ENCODE measurements around the gene NUP93. TPM values are rescaled to one million over a fixed set of nuclear protein-coding genes. Genes with fewer than 3 reads are reported as not detected.

NUP93 gene
- total RNA-seq, 1 experiment from 2014 or later: 165 TPM

DNA sequence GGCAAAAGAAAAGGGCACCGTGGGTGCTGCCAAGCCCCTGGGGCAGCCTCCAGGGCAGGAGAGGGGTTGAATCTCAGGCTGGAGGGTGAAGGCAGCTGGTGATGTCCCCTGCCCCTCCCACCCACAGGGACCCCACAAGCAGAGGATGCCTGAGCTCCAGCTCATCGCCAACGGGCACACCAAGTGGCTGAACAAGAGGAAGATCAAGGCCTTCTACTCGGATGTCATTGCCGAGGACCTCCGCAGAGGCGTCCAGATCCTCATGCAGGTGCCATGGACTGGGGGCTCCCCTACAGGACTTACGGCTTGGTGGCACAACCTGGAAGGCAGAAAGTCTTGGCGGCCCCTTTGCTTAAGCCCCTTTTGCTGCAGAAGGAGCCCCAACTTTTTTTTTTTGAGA lies 156.9 kb downstream of the NUP93 start:
- no peak overlapping the region for H2BK15ac ChIP-seq (ENCODE audit: low read depth, low read length)
- H2AK5ac ChIP-seq (ENCODE audit: insufficient read length, low read length): no peak overlapping the region
- H4K20me1 ChIP-seq (ENCODE audit: control insufficient read depth, insufficient read depth, insufficient read length): no peaks in the 10 kb centered on the region
- H3T11ph ChIP-seq (ENCODE audit: low read length): no peak overlapping the region
- TF ChIP-seq, protein P1, sequence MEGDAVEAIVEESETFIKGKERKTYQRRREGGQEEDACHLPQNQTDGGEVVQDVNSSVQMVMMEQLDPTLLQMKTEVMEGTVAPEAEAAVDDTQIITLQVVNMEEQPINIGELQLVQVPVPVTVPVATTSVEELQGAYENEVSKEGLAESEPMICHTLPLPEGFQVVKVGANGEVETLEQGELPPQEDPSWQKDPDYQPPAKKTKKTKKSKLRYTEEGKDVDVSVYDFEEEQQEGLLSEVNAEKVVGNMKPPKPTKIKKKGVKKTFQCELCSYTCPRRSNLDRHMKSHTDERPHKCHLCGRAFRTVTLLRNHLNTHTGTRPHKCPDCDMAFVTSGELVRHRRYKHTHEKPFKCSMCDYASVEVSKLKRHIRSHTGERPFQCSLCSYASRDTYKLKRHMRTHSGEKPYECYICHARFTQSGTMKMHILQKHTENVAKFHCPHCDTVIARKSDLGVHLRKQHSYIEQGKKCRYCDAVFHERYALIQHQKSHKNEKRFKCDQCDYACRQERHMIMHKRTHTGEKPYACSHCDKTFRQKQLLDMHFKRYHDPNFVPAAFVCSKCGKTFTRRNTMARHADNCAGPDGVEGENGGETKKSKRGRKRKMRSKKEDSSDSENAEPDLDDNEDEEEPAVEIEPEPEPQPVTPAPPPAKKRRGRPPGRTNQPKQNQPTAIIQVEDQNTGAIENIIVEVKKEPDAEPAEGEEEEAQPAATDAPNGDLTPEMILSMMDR (conservative IDR thresholded peaks at IDR 0.05): no peak
- no peak overlapping the region for H3K27ac ChIP-seq (ENCODE audit: insufficient read length, low read depth, low read length)
- H3K4me2 ChIP-seq (ENCODE audit: insufficient read depth, insufficient read length, low read length): no peak overlapping the region
- no peak for DNase-seq
- Mint-ChIP-seq H3K4me1 (no peaks in the 10 kb centered on the region), H3K27ac (no peak overlapping the region), H3K9me3 (peaks cover 20 to 23% of the 10 kb centered on the region in 2 experiments), H3K36me3 (ENCODE audit: insufficient read depth in 1 of 3, low read depth in 3 of 3) (peaks cover 10 to 15% (median 14%) of the 10 kb centered on the region in 3 experiments), H3K4me3 (no peak overlapping the region), H3K27me3 (ENCODE audit: low read depth) (peaks cover 6% of the 10 kb centered on the region)
- H3K23ac ChIP-seq (ENCODE audit: insufficient read length, low read depth, low read length): no peak overlapping the region
- H2BK120ac ChIP-seq (ENCODE audit: low read depth, low read length, poor library complexity, severe bottlenecking): no peak overlapping the region
- no peak overlapping the region for H4K8ac ChIP-seq (replicated peaks; ENCODE audit: insufficient read length, low read depth, low read length)
- H3K4me1 ChIP-seq (ENCODE audit: insufficient read depth, low read length): no peaks in the 10 kb centered on the region
- WGBS (ENCODE audit: extremely low coverage, insufficient read length, low lambda C conversion rate): no CpG with 5 or more reads among the region's 9 CpGs
- no peak overlapping the region for H2BK12ac ChIP-seq (ENCODE audit: insufficient read length, low read depth, low read length)
- no peak overlapping the region for H2BK5ac ChIP-seq (ENCODE audit: insufficient read length, low read length)
- H3K23me2 ChIP-seq (ENCODE audit: insufficient read length, low read depth, low read length, poor library complexity, severe bottlenecking): no peaks in the 10 kb centered on the region
- H3K79me2 ChIP-seq (ENCODE audit: insufficient read depth, low read length): no peaks in the 10 kb centered on the region
- H4K91ac ChIP-seq (ENCODE audit: insufficient read length, low read depth, low read length): no peak overlapping the region
- H3K9ac ChIP-seq (ENCODE audit: extremely low read depth, insufficient read length, low read length): no peak overlapping the region
- no peak overlapping the region for H2BK20ac ChIP-seq (ENCODE audit: low read depth, low read length, poor library complexity, severe bottlenecking)
- no peaks in the 10 kb centered on the region for H3K27me3 ChIP-seq (ENCODE audit: insufficient read depth, low read length)
- no peak overlapping the region for H3K56ac ChIP-seq (ENCODE audit: insufficient read length, low read depth, low read length)
- no peak overlapping the region for H3K14ac ChIP-seq (ENCODE audit: insufficient read depth, low read length)
- H4K5ac ChIP-seq (ENCODE audit: insufficient read length, low read depth, low read length): no peak overlapping the region
- H3K9me3 ChIP-seq (ENCODE audit: control insufficient read depth, low read depth, low read length): peaks cover 11% of the 10 kb centered on the region
- no peak overlapping the region for H3K18ac ChIP-seq (ENCODE audit: insufficient read length, low read depth, low read length)
- no peak overlapping the region for H3K4ac ChIP-seq (ENCODE audit: low read depth, low read length)
- H2AFZ ChIP-seq (ENCODE audit: low read length): no peak overlapping the region
- H3K79me1 ChIP-seq (ENCODE audit: insufficient read depth, low read depth, low read length, poor library complexity, severe bottlenecking): no peaks in the 10 kb centered on the region

All from H9 (cell line).